GM13977 (cell line): ENCODE measurements around the gene NFYB.
"Not testable (repeated sequence)": the region's sequence is repeated elsewhere in the genome, so short reads cannot be mapped to it uniquely, and the experiment has no call there.

ENCODE experiments used
- DNase-seq: peaks from one replicate; pipeline ENCODE4 v3.0.0; 2012; ENCODE audit warnings: low spot score
- in situ Hi-C: fragments of 300-500 bp; cut with MboI; formaldehyde crosslinking; loops from one replicate; pipeline ENCODE4 v1.12.0; 2022; ENCODE audit warnings: low sequenced_read_pairs, low pct_unique_long_range_greater_than_20kb, mixed read lengths, inconsistent platforms; ENCODE audit not compliant: unreplicated experiment
- TF ChIP-seq, protein P1 (sequence below): IDR thresholded peaks from 2 replicates; pipeline ENCODE4 v1.5.1; 2012; ENCODE audit warnings: mild to moderate bottlenecking, control low read depth; ENCODE audit not compliant: insufficient read depth; ENCODE audit errors: extremely low read depth, missing control alignments

Gene NFYB

DNA sequence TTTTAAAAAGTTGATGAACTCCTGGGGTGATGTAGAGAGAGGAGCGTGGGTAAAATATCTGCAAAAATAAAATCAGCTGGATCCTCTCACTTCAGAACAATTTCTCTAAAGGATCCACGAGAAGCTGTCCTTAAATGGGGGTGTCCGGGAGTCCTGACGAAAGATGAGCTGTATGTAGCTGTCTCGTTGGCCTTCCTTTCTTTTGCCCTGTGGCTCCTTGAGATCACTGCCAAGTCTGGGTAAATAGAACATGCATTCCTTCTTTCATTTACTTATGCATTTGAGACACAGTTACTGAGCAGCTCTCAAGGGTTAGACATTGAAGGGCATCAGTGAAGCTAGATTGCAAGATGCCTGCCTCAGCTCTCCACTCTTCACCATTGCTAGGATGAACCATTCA is 42.4 kb upstream of the NFYB start:
- DNase-seq: no peak
- TF ChIP-seq, protein P1, sequence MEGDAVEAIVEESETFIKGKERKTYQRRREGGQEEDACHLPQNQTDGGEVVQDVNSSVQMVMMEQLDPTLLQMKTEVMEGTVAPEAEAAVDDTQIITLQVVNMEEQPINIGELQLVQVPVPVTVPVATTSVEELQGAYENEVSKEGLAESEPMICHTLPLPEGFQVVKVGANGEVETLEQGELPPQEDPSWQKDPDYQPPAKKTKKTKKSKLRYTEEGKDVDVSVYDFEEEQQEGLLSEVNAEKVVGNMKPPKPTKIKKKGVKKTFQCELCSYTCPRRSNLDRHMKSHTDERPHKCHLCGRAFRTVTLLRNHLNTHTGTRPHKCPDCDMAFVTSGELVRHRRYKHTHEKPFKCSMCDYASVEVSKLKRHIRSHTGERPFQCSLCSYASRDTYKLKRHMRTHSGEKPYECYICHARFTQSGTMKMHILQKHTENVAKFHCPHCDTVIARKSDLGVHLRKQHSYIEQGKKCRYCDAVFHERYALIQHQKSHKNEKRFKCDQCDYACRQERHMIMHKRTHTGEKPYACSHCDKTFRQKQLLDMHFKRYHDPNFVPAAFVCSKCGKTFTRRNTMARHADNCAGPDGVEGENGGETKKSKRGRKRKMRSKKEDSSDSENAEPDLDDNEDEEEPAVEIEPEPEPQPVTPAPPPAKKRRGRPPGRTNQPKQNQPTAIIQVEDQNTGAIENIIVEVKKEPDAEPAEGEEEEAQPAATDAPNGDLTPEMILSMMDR: no peak
- in situ Hi-C loops: loop anchor here (25.0 kb wide), 1 partner anchor 1207 kb away; no protein-coding TSS in a partner anchor

GRCh38 chr12:104177663-104178501 is 39.9 kb upstream of the NFYB start:
- TF ChIP-seq, protein P1: no peak
- in situ Hi-C loops: loop anchor here (25.0 kb wide), 1 partner anchor 1209 kb away; no protein-coding TSS in a partner anchor
- no peak for DNase-seq

- no peak for DNase-seq
- TF ChIP-seq, protein P1: no peak
- in situ Hi-C loops: loop anchor here (25.0 kb wide), 1 partner anchor 1210 kb away; no protein-coding TSS in a partner anchor
Measured at GRCh38 chr12:104177336-104177662, 39.3 kb upstream of the NFYB start.

DNA sequence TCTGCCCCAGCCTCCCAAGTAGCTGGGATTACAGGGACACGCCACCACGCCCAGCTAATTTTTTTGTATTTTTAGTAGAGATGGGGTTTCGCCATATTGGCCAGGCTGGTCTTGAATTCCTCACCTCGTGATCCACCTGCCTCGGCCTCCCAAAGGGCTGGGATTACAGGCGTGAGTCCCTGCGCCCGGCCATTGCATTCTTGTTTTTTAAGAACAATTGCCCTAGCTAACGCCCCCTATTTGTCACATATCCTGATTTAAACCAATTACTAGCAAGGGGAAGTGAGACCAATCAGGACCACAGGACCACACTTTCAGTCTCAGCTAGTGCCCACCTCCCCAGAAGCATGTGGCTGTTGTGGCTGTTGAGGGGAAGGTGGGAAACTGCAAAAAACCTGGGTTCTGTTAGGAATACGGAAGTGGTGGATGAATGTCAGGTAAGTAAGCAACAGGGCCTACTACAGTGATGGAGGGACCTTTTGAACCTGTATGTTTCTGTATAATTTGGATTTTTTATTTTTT is 37.8 kb upstream of the NFYB start:
- peak; percentile 33 for DNase-seq
- in situ Hi-C loops: loop anchor here (25.0 kb wide), 1 partner anchor 1212 kb away; no protein-coding TSS in a partner anchor
- TF ChIP-seq, protein P1: no peak

DNA sequence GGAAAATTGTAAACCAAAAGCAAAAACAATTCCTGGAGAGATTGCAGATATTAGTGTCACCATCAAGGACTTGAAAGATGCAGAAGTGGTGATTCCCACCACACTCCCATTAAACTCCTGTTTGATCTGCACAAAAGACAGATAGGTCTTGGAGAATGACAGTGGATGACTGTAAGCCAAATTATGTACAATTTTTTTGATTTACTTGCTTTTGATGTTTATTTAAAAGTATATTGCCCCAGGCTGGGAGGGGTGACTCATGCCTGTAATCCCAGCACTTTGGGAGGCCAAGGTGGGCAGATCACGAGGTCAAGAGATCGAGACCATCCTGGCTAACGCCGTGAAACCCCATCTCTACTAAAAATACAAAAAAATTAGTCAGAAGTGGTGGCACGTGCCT is 35.8 kb upstream of the NFYB start:
- in situ Hi-C loops, DNase-seq: not testable (repeated sequence)

- DNase-seq: no peak
- in situ Hi-C loops: no loop called here
- TF ChIP-seq, protein P1: no peak
Measured at GRCh38 chr12:104172570-104172947, 34.5 kb upstream of the NFYB start.

DNA sequence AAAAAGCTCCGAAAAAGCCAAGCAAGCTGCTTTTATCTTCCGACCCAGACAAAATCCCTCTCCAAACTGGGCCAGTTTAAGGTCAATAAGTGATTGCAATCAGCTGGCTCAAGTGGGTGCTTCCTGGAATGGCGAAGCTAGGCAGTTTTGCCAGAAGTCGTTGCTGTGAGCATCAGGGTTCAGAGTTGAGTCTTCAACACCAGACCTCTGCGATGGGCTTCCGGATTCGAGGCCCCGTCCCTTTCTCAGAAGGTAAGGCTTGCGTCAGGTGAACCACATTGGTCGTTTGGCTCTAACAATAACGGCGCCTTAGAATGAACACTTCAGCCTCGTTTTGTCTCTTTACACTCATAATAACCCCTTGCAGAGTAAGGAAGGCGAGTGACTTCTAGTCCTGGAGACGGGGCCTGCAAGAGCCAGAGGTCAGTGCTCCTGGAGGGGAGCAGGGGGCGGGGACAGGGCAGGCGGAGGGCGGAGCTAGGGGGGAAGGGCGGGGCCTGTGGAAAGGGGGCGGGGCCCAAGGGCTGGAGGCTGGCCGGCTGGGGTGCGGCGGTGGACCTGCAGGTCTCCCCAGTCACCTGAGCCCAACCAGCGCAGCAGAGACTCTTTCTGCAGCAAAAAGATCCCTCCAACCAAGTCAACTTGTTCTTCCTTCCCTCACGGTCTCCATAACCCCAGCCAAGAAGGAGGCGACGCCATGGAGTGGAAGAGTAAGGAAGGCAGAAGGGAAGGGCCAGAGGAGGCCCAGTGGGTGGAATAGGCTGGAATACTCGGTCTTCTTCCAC is 34.0 kb upstream of the NFYB start:
- DNase-seq: no peak
- TF ChIP-seq, protein P1: no peak
- in situ Hi-C loops: no loop called here
